ENCODE results near the gene FBXW11.
A peak's percentile ranks its signal among the peaks of the same experiment; 100 is the strongest.

Gene FBXW11

GRCh38 chr5:171858303-171858702 lies 148.1 kb downstream of the FBXW11 start:
- no peak for DNase-seq (ENCODE audit: low read depth)
- no peak overlapping the region for H3K4me3 ChIP-seq (ENCODE audit: low read length)
- peak; percentile 47 for TF ChIP-seq CTCF (conservative IDR thresholded peaks at IDR 0.05; ENCODE audit: low read length)

GRCh38 chr5:171857489-171857876 lies 149.0 kb downstream of the FBXW11 start:
- no peak for TF ChIP-seq CTCF (conservative IDR thresholded peaks at IDR 0.05; ENCODE audit: low read length)
- no peak overlapping the region for H3K4me3 ChIP-seq (ENCODE audit: low read length)
- no peak for DNase-seq (ENCODE audit: low read depth)

- no peak for TF ChIP-seq CTCF (conservative IDR thresholded peaks at IDR 0.05; ENCODE audit: low read length)
- DNase-seq (ENCODE audit: low read depth) = no peak
- H3K4me3 ChIP-seq (ENCODE audit: low read length) = no peak overlapping the region
These were observed 150.4 kb downstream of the FBXW11 start for GRCh38 chr5:171855798-171856763.

GRCh38 chr5:171855265-171855664 lies 151.2 kb downstream of the FBXW11 start:
- no peak for TF ChIP-seq CTCF (conservative IDR thresholded peaks at IDR 0.05; ENCODE audit: low read length)
- H3K4me3 ChIP-seq (ENCODE audit: low read length) = no peak overlapping the region
- DNase-seq (ENCODE audit: low read depth) = no peak

GRCh38 chr5:171852255-171852681 lies 154.2 kb downstream of the FBXW11 start:
- no peak for DNase-seq (ENCODE audit: low read depth)
- no peak for TF ChIP-seq CTCF (conservative IDR thresholded peaks at IDR 0.05; ENCODE audit: low read length)
- H3K4me3 ChIP-seq (ENCODE audit: low read length) = no peak overlapping the region

- DNase-seq (ENCODE audit: low read depth) = no peak
- TF ChIP-seq CTCF (conservative IDR thresholded peaks at IDR 0.05; ENCODE audit: low read length) = no peak
- H3K4me3 ChIP-seq (ENCODE audit: low read length) = no peak overlapping the region
These were observed 155.2 kb downstream of the FBXW11 start for GRCh38 chr5:171851251-171851650.

Measured in AG10803 (cell line).